Cardiac muscle cell (in vitro differentiated cells and primary cell): Measurements from ENCODE around the gene ZNF324B. TPM values are rescaled to one million over a fixed set of nuclear protein-coding genes. Genes with fewer than 3 reads are reported as not detected.
"Not testable (repeated sequence)": the region's sequence is repeated elsewhere in the genome, so short reads cannot be mapped to it uniquely, and the experiment has no call there.

Experiments used
- DNase-seq, 2 donors: peaks; one replicate each; pipeline versions ENCODE4 v3.0.0 to v3.0.0-alpha.2; 2010 to 2017; ENCODE audit warnings: low read depth in 1 of 2, low spot score in 1 of 2
- H3K27ac ChIP-seq: fragments of 200-600 bp; sonication (generic); 2 replicates; pipeline ENCODE4 v1.5.1; 2016
- H3K27me3 ChIP-seq: fragments of 200-600 bp; sonication (generic); 2 replicates; pipeline ENCODE4 v1.6.0; 2016; ENCODE audit warnings: control low read depth
- H3K36me3 ChIP-seq: fragments of 200-600 bp; sonication (generic); 2 replicates; pipeline ENCODE4 v1.5.1; 2016; ENCODE audit warnings: control low read depth
- H3K4me1 ChIP-seq: fragments of 200-600 bp; sonication (generic); 2 replicates; pipeline ENCODE4 v1.8.1; 2017; ENCODE audit warnings: low read depth, mild to moderate bottlenecking, mixed run types
- H3K4me3 ChIP-seq: fragments of 200-600 bp; sonication (generic); 2 replicates; pipeline ENCODE4 v1.5.1; 2016; ENCODE audit warnings: mild to moderate bottlenecking
- H3K9me3 ChIP-seq: fragments of 200-600 bp; sonication (generic); 2 replicates; pipeline ENCODE4 v1.5.1; 2017; ENCODE audit warnings: low read depth, mild to moderate bottlenecking, control low read depth
- polyA plus RNA-seq: library from polyadenylated mRNA; unstranded; fragments of >200 nt; fragmentation: Nextera tagmentation; extraction: Ambion mirVana; gene quantifications from 2 replicates; pipeline ENCODE4 v1.2.1, GENCODE V29; 2016
- total RNA-seq: library from RNA; depleted of rRNA; stranded (reverse); fragments of >200 nt; gene quantifications from 2 replicates; pipeline ENCODE4 v1.2.3, GENCODE V29; 2016
- TF ChIP-seq, protein P1 (sequence below): IDR thresholded peaks from 2 replicates; pipeline ENCODE4 v1.5.1; 2012; ENCODE audit warnings: low read depth, mild to moderate bottlenecking, low read length

Gene ZNF324B
- total and polyA plus RNA-seq, 2 experiments from 2014 or later: 5.0 to 19.0 TPM

DNA sequence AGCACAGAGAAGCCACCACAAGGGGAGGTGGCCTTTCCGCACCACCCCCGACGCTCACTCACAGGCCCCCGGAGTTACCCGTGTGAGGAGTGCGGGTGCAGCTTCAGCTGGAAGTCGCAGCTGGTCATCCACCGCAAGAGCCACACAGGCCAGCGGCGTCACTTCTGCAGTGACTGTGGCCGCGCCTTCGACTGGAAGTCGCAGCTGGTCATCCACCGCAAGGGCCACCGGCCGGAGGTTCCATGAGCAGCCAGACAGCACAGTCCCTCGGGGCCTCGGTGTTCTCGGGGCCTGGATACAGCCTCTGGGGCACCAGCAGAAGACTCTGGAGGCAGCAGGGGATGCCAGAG is 29.0 kb downstream of the ZNF324B start:
- Histone ChIP-seq H3K4me1 (peaks cover 10% of the 10 kb centered on the region), H3K27me3 (no peaks in the 10 kb centered on the region), H3K4me3 (no peak overlapping the region), H3K27ac (no peak overlapping the region), H3K9me3 (no peaks in the 10 kb centered on the region), H3K36me3 (peaks cover 9% of the 10 kb centered on the region)
- TF ChIP-seq, protein P1, sequence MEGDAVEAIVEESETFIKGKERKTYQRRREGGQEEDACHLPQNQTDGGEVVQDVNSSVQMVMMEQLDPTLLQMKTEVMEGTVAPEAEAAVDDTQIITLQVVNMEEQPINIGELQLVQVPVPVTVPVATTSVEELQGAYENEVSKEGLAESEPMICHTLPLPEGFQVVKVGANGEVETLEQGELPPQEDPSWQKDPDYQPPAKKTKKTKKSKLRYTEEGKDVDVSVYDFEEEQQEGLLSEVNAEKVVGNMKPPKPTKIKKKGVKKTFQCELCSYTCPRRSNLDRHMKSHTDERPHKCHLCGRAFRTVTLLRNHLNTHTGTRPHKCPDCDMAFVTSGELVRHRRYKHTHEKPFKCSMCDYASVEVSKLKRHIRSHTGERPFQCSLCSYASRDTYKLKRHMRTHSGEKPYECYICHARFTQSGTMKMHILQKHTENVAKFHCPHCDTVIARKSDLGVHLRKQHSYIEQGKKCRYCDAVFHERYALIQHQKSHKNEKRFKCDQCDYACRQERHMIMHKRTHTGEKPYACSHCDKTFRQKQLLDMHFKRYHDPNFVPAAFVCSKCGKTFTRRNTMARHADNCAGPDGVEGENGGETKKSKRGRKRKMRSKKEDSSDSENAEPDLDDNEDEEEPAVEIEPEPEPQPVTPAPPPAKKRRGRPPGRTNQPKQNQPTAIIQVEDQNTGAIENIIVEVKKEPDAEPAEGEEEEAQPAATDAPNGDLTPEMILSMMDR: no peak
- no peak for DNase-seq

DNA sequence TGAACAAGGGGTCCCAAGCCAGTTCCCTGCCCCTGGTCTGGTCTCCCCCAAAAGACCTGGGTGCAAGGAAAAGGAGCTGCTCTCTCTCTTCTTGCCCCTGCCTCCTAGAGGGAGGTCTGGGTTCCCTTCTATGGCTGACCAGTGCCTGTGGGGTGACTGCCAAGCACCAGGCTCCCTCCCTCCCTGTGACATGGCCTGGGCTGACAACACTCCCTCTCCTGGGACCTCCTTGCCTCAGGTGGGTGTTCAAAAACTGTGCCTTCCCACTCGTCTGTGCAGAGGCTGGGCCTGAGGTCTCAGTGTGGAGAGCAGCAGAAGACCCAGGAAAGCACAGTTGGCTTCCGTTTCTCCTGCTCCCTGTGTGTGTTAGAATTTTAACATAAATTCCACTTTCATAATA is 29.4 kb downstream of the ZNF324B start:
- peaks cover 9% of the 10 kb centered on the region for H3K36me3 ChIP-seq
- no peak for DNase-seq
- TF ChIP-seq, protein P1: no peak
- no peaks in the 10 kb centered on the region for H3K9me3 ChIP-seq
- no peak overlapping the region for H3K4me3 ChIP-seq
- H3K27me3 ChIP-seq: no peaks in the 10 kb centered on the region
- H3K27ac ChIP-seq: no peak overlapping the region
- H3K4me1 ChIP-seq: peaks cover 10% of the 10 kb centered on the region

DNA sequence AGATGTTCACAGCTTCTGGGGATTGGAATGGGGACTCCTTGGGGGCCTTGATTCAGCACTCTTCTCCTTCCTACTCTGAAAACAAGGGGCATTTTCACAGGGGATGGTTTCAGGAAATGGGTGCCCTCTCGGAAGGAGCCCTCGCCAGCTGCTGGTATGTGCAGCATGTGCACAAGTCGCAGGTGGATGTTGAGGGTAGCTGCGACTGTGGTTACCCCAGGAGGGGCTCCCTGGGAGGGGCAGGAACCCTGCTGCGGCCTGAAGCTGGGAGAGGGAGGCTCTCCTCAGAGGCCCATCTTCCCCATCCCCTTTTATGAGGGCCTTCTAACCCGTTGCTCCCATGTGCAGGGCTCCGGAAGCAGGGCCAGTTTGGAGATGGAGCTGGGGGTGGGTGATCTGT is 30.9 kb downstream of the ZNF324B start:
- TF ChIP-seq, protein P1: no peak
- peaks cover 1% of the 10 kb centered on the region for H3K4me1 ChIP-seq
- H3K36me3 ChIP-seq: peaks cover 9% of the 10 kb centered on the region
- DNase-seq: no peak
- H3K4me3 ChIP-seq: no peak overlapping the region
- H3K9me3 ChIP-seq: no peaks in the 10 kb centered on the region
- no peak overlapping the region for H3K27ac ChIP-seq
- H3K27me3 ChIP-seq: no peaks in the 10 kb centered on the region

DNA sequence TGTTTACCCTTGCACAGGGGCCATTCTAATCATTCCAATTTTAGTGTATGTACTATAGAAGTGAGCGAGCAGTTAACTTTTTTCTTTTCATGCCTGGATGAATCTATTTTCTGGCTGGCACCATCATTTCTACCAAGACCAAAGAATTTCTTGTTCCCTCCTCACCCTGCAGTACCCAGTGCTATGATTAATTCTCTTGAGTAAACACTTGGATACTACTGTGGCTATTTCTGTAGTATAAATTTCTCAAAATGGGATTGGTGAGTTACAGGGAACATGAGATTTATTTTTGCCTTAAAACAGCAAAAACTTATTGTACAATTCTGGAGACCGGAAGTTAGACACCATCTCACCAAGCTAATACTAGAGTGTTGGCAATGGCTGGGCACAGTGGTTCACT is 32.4 kb downstream of the ZNF324B start:
- H3K27me3 ChIP-seq: no peaks in the 10 kb centered on the region
- H3K36me3 ChIP-seq: peaks cover 9% of the 10 kb centered on the region
- DNase-seq: no peak
- H3K4me1 ChIP-seq: no peaks in the 10 kb centered on the region
- no peaks in the 10 kb centered on the region for H3K9me3 ChIP-seq
- no peak overlapping the region for H3K27ac ChIP-seq
- TF ChIP-seq, protein P1: no peak
- H3K4me3 ChIP-seq: no peak overlapping the region

DNA sequence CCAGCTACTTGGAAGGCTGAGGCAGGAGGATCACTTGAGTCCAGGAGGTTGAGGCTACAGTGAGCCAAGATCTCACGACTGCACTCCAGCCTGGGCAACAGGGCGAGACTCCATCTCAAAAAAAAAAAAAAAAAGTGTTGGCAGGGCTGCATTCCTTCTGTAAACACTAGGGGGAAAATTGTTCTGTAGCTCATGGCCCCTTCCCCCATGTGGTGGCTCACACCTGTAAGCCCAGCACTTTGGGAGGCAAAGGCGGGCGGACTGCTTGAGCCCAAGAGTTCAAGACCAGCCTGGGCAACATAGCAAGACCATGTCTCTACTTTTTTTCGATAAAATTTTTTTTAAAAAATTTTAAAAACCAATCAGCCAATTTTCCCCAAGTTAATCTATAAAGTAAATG is 32.9 kb downstream of the ZNF324B start:
- H3K36me3 ChIP-seq, H3K9me3 ChIP-seq, H3K4me3 ChIP-seq, DNase-seq, H3K27me3 ChIP-seq, H3K4me1 ChIP-seq, H3K27ac ChIP-seq: not testable (repeated sequence)

DNA sequence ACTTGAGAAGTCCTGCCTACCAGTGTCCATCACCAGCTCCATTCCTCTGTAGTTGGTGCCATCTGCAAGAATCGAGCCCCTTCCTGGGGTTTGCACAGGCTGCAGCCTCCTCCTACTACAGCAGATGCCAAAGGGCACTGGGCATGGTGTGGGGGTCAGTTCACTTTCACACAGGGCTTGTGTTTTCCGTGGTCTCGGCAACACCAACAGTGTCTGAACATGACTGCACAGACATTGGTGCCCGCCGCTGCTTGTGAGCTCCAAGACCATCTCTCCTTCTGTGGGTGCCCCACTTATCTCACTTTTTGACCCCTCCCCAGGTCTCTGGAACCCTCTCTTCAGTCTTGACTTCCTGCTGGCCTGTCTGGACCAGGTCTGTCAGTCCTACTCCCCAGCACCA is 40.0 kb downstream of the ZNF324B start:
- Histone ChIP-seq H3K4me1 (no peaks in the 10 kb centered on the region), H3K36me3 (no peaks in the 10 kb centered on the region), H3K27me3 (no peaks in the 10 kb centered on the region), H3K9me3 (no peaks in the 10 kb centered on the region), H3K27ac (no peak overlapping the region), H3K4me3 (no peak overlapping the region)
- DNase-seq: no peak
- TF ChIP-seq, protein P1: no peak
